Measurements from ENCODE around the gene VN1R2.
"Not testable (repeated sequence)": the region's sequence is repeated elsewhere in the genome, so short reads cannot be mapped to it uniquely, and the experiment has no call there.

The VN1R2 gene

GRCh38 chr19:53285087-53285486, 27.0 kb downstream of the VN1R2 start:
- no peak for TF ChIP-seq JUND (IDR thresholded peaks at IDR 0.05; ENCODE audit: low read depth)
- in situ Hi-C loops (cut with HindIII; ENCODE audit: low pct_unique_long_range_greater_than_20kb, low sequenced_read_pairs), result no loop called here
- DNase-seq (ENCODE audit: low read depth in 1 of 2, low spot score in 1 of 2), result no peak

GRCh38 chr19:53290758-53291549, 32.9 kb downstream of the VN1R2 start:
- TF ChIP-seq JUND (IDR thresholded peaks at IDR 0.05; ENCODE audit: low read depth), result no peak
- no peak for DNase-seq (ENCODE audit: low read depth in 1 of 2, low spot score in 1 of 2)
- in situ Hi-C loops (cut with HindIII; ENCODE audit: low pct_unique_long_range_greater_than_20kb, low sequenced_read_pairs), result no loop called here

GRCh38 chr19:53294786-53295441, 36.8 kb downstream of the VN1R2 start:
- DNase-seq (ENCODE audit: low read depth in 1 of 2, low spot score in 1 of 2), result peak in 1 of 2 experiments; percentile 51
- TF ChIP-seq JUND (IDR thresholded peaks at IDR 0.05; ENCODE audit: low read depth), result no peak
- in situ Hi-C loops (cut with HindIII; ENCODE audit: low pct_unique_long_range_greater_than_20kb, low sequenced_read_pairs), result no loop called here

DNA sequence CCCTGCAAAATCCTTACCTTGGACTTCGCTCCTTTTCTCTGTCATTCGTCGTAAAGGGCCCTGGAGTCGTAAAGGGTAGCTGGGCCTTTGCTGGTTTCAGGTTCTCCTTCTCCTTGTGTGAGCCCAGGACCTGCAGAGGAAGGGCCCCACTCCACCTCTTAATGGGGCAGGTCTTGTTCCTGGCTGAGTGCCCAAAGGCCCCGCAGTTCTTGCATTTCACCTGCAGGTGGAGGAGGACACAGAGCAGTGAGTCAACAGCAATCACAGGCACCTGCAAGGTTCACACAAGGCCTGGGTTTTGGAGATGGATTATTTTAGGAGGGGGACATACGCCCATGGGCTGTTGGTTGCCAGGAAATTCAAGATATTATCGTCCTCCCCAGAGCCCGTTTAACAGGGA, 43.2 kb downstream of the VN1R2 start:
- in situ Hi-C loops (cut with HindIII; ENCODE audit: low pct_unique_long_range_greater_than_20kb, low sequenced_read_pairs); DNase-seq (ENCODE audit: low read depth in 1 of 2, low spot score in 1 of 2): not testable (repeated sequence)

GRCh38 chr19:53308339-53308811, 50.3 kb downstream of the VN1R2 start:
- DNase-seq (ENCODE audit: low read depth in 1 of 2, low spot score in 1 of 2), result peak; percentile 56 to 74
- in situ Hi-C loops (cut with HindIII; ENCODE audit: low pct_unique_long_range_greater_than_20kb, low sequenced_read_pairs), result no loop called here
- TF ChIP-seq JUND (IDR thresholded peaks at IDR 0.05; ENCODE audit: low read depth), result no peak
